SK-N-SH treated with all-trans-retinoic acid at 6 μM for 48 hours (cell line): ENCODE measurements around the gene TAOK1.

Experiments used
- ATAC-seq: fragments of 200-7000 bp; cut with Tn5 transposase; 3 replicates; pipeline ENCODE4 v1.9.1; 2020; ENCODE audit warnings: mild to moderate bottlenecking, moderate library complexity
- ARNTL ChIP-seq: fragments of 450-650 bp; formaldehyde crosslinking; IDR thresholded peaks from 2 replicates; pipeline ENCODE4 v1.5.0; 2020; ENCODE audit warnings: low read depth, mild to moderate bottlenecking, moderate library complexity, borderline replicate concordance
- CSDC2 ChIP-seq: fragments of 250-450 bp; sonication (Bioruptor Pico); IDR thresholded peaks from 2 replicates; pipeline ENCODE4 v1.5.0; 2020; ENCODE audit warnings: mild to moderate bottlenecking, moderate library complexity
- ESRRG ChIP-seq: fragments of 250-450 bp; sonication (Bioruptor Pico); IDR thresholded peaks from 2 replicates; pipeline ENCODE4 v1.6.1; 2021; ENCODE audit warnings: mild to moderate bottlenecking
- GLIS3 ChIP-seq: fragments of 250-450 bp; sonication (Bioruptor Pico); IDR thresholded peaks from 2 replicates; pipeline ENCODE4 v1.5.0; 2020; ENCODE audit warnings: mild to moderate bottlenecking, moderate library complexity
- ISL1 ChIP-seq: fragments of 250-450 bp; sonication (Bioruptor Pico); IDR thresholded peaks from 2 replicates; pipeline ENCODE4 v2.1.2; 2022; ENCODE audit warnings: mild to moderate bottlenecking, moderate library complexity
- OSR1 ChIP-seq: fragments of 250-450 bp; sonication (Bioruptor Pico); IDR thresholded peaks from 2 replicates; pipeline ENCODE4 v1.8.0; 2022; ENCODE audit warnings: moderate library complexity, mild to moderate bottlenecking, inconsistent platforms
- PPARA ChIP-seq: fragments of 250-450 bp; sonication (Bioruptor Pico); IDR thresholded peaks from 2 replicates; pipeline ENCODE4 v1.5.0; 2020; ENCODE audit warnings: mild to moderate bottlenecking, borderline replicate concordance
- RARB ChIP-seq: fragments of 250-450 bp; sonication (Bioruptor Pico); IDR thresholded peaks from 2 replicates; pipeline ENCODE4 v1.8.0; 2021; ENCODE audit warnings: mild to moderate bottlenecking, moderate library complexity
- SNAI2 ChIP-seq: fragments of 250-450 bp; sonication (Bioruptor Pico); IDR thresholded peaks from 2 replicates; pipeline ENCODE4 v1.5.0; 2020; ENCODE audit warnings: mild to moderate bottlenecking, moderate library complexity
- TCF4 ChIP-seq: fragments of 250-450 bp; sonication (Bioruptor Pico); IDR thresholded peaks from 2 replicates; pipeline ENCODE4 v1.8.0; 2021; ENCODE audit warnings: mild to moderate bottlenecking, moderate library complexity, borderline replicate concordance
- TOX ChIP-seq: fragments of 250-450 bp; sonication (Bioruptor Pico); IDR thresholded peaks from 2 replicates; pipeline ENCODE4 v1.8.0; 2021; ENCODE audit warnings: mild to moderate bottlenecking, moderate library complexity, borderline replicate concordance
- ZC3H10 ChIP-seq: fragments of 250-450 bp; sonication (Bioruptor Pico); IDR thresholded peaks from 2 replicates; pipeline ENCODE4 v1.5.1; 2021; ENCODE audit warnings: mild to moderate bottlenecking, moderate library complexity
- ZFP3 ChIP-seq: fragments of 250-450 bp; sonication (Bioruptor Pico); IDR thresholded peaks from 2 replicates; pipeline ENCODE4 v1.5.0; 2020; ENCODE audit warnings: mild to moderate bottlenecking, moderate library complexity
- ZFP30 ChIP-seq: fragments of 450-650 bp; formaldehyde crosslinking; IDR thresholded peaks from 2 replicates; pipeline ENCODE4 v1.5.0; 2022; ENCODE audit warnings: mild to moderate bottlenecking, moderate library complexity
- ZNF70 ChIP-seq: fragments of 450-650 bp; formaldehyde crosslinking; IDR thresholded peaks from 2 replicates; pipeline ENCODE4 v1.5.0; 2020; ENCODE audit warnings: mild to moderate bottlenecking, moderate library complexity
- ZNF8 ChIP-seq: fragments of 450-650 bp; formaldehyde crosslinking; IDR thresholded peaks from 2 replicates; pipeline ENCODE4 v1.5.0; 2020; ENCODE audit warnings: mild to moderate bottlenecking, moderate library complexity
- TF ChIP-seq, protein P1 (sequence below): fragments of 250-450 bp; sonication (Bioruptor Pico); IDR thresholded peaks from 2 replicates; pipeline ENCODE4 v1.8.0; 2020; ENCODE audit warnings: mild to moderate bottlenecking, moderate library complexity, borderline replicate concordance
- TF ChIP-seq, protein P2 (sequence below): fragments of 250-450 bp; sonication (Bioruptor Pico); IDR thresholded peaks from 2 replicates; pipeline ENCODE4 v1.5.1; 2021; ENCODE audit warnings: mild to moderate bottlenecking, moderate library complexity
- TF ChIP-seq, protein P3 (sequence below): fragments of 250-450 bp; sonication (Bioruptor Pico); IDR thresholded peaks from 2 replicates; pipeline ENCODE4 v1.8.0; 2021; ENCODE audit warnings: low read depth, mild to moderate bottlenecking, moderate library complexity, borderline replicate concordance
- TF ChIP-seq, protein P4 (sequence below): fragments of 250-450 bp; sonication (Bioruptor Pico); IDR thresholded peaks from 2 replicates; pipeline ENCODE4 v1.5.1; 2020; ENCODE audit warnings: low read depth, mild to moderate bottlenecking, moderate library complexity
- TF ChIP-seq, protein P5 (sequence below): fragments of 250-450 bp; sonication (Bioruptor Pico); IDR thresholded peaks from 2 replicates; pipeline ENCODE4 v1.5.0; 2020; ENCODE audit warnings: mild to moderate bottlenecking, moderate library complexity

Gene TAOK1

DNA sequence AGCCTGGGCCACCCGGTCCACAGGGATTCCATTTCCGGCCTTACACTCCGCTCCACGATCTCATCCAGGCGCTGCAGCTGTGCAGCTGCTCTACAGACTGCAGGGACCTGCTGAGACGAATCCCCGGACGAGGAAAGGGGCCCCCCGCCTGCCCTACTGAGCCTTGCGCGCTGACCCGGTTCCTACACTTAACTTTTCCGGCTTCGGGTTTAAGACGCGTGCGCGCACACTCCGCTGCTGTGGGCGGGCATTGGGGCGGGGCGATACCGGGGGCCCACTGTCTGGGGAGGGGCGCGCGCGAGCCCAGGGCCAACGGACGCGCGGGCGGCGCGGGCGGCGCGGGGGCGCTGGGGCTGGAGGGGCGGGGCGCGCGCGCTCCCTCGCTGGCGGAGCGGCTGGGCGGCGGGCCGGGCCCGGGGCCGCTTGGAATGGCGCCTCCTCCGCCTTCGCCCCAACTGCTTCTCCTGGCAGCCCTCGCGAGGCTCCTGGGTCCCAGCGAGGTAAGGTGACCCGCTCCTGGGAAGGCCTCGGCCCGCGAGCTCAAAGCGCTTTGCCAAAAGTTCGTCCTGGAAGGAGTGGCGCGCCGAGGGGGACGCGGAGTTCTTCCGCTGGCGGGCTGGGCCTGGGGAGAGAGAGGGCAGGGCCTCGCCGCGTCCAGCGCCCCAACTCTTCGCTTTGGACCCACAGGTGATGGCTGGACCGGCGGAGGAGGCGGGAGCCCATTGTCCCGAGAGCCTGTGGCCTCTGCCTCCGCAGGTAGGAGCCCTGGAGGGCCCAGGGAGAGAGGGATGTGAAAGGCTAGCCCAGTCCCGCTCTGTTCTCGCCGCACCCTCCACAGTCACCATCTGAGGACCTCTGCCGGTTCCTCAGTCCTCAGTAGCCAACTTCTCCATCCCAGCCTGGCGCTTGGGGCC is 178.4 kb downstream of the TAOK1 start, which contains the start of gene TP53I13 (continued):
- TF ChIP-seq TCF4 (CRISPR knock-in tag), result no peak

DNA sequence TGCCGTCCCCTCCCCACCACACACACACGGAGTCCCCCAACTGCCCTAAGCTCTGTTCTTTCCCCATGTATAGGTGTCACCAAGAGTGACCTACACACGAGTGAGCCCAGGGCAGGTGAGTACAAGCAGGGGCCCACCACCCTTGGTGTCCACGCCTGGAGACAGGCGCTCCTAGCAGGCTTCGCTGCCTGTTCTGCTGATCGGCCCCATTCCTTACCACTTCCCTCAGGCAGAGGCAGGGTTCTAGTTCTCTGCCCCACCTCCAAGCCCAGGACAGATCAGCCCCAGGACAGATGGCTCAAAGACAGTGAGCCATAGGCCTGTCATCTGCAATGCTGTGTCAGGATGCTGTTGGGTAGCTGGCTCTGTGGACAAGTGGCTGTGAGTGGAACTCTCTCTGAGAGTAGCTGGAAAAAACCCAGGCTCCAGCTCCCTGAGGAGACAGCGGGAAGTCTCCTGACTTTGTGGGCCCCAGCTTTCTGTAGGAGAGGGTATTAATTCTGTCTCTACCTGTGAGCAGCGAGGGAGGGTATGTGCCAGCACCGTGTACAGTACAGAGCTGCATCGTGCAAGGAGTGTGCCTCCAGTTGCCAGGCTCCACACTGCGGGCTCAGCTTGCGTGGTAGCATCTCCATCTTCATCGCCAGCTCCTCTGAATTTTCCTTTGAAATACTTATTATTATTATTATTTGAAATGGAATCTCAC is 179.2 kb downstream of the TAOK1 start:
- ATAC-seq, result no peak; the same call in 2 of the 3 replicates
- TF ChIP-seq, protein P1, sequence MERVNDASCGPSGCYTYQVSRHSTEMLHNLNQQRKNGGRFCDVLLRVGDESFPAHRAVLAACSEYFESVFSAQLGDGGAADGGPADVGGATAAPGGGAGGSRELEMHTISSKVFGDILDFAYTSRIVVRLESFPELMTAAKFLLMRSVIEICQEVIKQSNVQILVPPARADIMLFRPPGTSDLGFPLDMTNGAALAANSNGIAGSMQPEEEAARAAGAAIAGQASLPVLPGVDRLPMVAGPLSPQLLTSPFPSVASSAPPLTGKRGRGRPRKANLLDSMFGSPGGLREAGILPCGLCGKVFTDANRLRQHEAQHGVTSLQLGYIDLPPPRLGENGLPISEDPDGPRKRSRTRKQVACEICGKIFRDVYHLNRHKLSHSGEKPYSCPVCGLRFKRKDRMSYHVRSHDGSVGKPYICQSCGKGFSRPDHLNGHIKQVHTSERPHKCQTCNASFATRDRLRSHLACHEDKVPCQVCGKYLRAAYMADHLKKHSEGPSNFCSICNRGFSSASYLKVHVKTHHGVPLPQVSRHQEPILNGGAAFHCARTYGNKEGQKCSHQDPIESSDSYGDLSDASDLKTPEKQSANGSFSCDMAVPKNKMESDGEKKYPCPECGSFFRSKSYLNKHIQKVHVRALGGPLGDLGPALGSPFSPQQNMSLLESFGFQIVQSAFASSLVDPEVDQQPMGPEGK (CRISPR knock-in tag), result no peak
- TF ChIP-seq, protein P2, sequence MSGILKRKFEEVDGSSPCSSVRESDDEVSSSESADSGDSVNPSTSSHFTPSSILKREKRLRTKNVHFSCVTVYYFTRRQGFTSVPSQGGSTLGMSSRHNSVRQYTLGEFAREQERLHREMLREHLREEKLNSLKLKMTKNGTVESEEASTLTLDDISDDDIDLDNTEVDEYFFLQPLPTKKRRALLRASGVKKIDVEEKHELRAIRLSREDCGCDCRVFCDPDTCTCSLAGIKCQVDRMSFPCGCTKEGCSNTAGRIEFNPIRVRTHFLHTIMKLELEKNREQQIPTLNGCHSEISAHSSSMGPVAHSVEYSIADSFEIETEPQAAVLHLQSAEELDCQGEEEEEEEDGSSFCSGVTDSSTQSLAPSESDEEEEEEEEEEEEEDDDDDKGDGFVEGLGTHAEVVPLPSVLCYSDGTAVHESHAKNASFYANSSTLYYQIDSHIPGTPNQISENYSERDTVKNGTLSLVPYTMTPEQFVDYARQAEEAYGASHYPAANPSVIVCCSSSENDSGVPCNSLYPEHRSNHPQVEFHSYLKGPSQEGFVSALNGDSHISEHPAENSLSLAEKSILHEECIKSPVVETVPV (CRISPR knock-in tag), result no peak
- TF ChIP-seq ISL1 (CRISPR knock-in tag), result no peak
- no peak for TF ChIP-seq SNAI2 (CRISPR knock-in tag)
- no peak for TF ChIP-seq TOX (CRISPR knock-in tag)
- no peak for TF ChIP-seq RARB (CRISPR knock-in tag)
- no peak for TF ChIP-seq CSDC2 (CRISPR knock-in tag)
- no peak for TF ChIP-seq ZFP3 (CRISPR knock-in tag)
- TF ChIP-seq ESRRG (CRISPR knock-in tag), result no peak
- TF ChIP-seq TCF4 (CRISPR knock-in tag), result no peak
- no peak for TF ChIP-seq OSR1 (CRISPR knock-in tag)
- no peak for TF ChIP-seq ZNF70 (CRISPR knock-in tag)
- TF ChIP-seq, protein P3, sequence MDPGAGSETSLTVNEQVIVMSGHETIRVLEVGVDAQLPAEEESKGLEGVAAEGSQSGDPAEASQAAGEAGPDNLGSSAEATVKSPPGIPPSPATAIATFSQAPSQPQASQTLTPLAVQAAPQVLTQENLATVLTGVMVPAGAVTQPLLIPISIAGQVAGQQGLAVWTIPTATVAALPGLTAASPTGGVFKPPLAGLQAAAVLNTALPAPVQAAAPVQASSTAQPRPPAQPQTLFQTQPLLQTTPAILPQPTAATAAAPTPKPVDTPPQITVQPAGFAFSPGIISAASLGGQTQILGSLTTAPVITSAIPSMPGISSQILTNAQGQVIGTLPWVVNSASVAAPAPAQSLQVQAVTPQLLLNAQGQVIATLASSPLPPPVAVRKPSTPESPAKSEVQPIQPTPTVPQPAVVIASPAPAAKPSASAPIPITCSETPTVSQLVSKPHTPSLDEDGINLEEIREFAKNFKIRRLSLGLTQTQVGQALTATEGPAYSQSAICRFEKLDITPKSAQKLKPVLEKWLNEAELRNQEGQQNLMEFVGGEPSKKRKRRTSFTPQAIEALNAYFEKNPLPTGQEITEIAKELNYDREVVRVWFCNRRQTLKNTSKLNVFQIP (CRISPR knock-in tag), result no peak
- TF ChIP-seq, protein P4, sequence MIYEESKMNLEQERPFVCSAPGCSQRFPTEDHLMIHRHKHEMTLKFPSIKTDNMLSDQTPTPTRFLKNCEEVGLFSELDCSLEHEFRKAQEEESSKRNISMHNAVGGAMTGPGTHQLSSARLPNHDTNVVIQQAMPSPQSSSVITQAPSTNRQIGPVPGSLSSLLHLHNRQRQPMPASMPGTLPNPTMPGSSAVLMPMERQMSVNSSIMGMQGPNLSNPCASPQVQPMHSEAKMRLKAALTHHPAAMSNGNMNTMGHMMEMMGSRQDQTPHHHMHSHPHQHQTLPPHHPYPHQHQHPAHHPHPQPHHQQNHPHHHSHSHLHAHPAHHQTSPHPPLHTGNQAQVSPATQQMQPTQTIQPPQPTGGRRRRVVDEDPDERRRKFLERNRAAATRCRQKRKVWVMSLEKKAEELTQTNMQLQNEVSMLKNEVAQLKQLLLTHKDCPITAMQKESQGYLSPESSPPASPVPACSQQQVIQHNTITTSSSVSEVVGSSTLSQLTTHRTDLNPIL (CRISPR knock-in tag), result no peak
- TF ChIP-seq PPARA (CRISPR knock-in tag), result no peak
- no peak for TF ChIP-seq GLIS3 (CRISPR knock-in tag)
- no peak for TF ChIP-seq ARNTL
- no peak for TF ChIP-seq ZFP30 (CRISPR knock-in tag)
- TF ChIP-seq ZC3H10 (CRISPR knock-in tag), result no peak
- no peak for TF ChIP-seq ZNF8

DNA sequence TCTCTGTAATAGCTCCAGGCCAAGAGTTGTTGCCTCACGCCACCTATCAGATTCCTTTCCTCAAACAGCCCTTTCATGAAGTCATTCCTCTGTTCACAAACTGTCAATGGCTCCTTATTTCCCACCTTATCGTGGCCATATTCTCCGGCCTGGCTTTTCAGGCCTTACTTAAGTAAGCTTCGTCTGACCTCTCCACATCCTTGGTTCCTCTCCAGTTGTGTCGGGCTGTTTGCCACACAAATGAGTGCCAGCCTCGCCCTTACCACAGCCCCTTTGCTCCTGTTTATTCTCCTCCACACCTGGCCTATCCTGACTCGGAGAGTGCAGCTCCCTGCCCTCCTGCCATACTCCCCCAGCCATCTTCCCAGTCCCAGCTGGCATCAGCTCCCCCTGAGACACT is 180.4 kb downstream of the TAOK1 start:
- TF ChIP-seq TOX (CRISPR knock-in tag) (no peak), CSDC2 (CRISPR knock-in tag) (no peak), ZNF70 (CRISPR knock-in tag) (no peak), TCF4 (CRISPR knock-in tag) (no peak)
- TF ChIP-seq, protein P5, sequence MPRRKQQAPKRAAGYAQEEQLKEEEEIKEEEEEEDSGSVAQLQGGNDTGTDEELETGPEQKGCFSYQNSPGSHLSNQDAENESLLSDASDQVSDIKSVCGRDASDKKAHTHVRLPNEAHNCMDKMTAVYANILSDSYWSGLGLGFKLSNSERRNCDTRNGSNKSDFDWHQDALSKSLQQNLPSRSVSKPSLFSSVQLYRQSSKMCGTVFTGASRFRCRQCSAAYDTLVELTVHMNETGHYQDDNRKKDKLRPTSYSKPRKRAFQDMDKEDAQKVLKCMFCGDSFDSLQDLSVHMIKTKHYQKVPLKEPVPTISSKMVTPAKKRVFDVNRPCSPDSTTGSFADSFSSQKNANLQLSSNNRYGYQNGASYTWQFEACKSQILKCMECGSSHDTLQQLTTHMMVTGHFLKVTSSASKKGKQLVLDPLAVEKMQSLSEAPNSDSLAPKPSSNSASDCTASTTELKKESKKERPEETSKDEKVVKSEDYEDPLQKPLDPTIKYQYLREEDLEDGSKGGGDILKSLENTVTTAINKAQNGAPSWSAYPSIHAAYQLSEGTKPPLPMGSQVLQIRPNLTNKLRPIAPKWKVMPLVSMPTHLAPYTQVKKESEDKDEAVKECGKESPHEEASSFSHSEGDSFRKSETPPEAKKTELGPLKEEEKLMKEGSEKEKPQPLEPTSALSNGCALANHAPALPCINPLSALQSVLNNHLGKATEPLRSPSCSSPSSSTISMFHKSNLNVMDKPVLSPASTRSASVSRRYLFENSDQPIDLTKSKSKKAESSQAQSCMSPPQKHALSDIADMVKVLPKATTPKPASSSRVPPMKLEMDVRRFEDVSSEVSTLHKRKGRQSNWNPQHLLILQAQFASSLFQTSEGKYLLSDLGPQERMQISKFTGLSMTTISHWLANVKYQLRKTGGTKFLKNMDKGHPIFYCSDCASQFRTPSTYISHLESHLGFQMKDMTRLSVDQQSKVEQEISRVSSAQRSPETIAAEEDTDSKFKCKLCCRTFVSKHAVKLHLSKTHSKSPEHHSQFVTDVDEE (CRISPR knock-in tag), result no peak
- TF ChIP-seq, protein P4 (CRISPR knock-in tag), result no peak
- no peak for ATAC-seq
